Keratinocyte (primary cell): Measurements from ENCODE around the gene TMEM115.

ENCODE experiments used
- EZH2 ChIP-seq: IDR thresholded peaks from one replicate; pipeline ENCODE4 v1.6.1; 2012; ENCODE audit warnings: inconsistent platforms, mild to moderate bottlenecking, low read length, moderate library complexity
- TF ChIP-seq, protein P1 (sequence below), 3 experiments: IDR thresholded peaks in 1 of 3; conservative IDR thresholded peaks in 1 of 3; optimal IDR thresholded peaks in 1 of 3; 2 replicates in 2 of 3; 3 replicates in 1 of 3; pipeline versions ENCODE3 to v1.5.1; 2011; ENCODE audit warnings: low read length in 3 of 3, mild to moderate bottlenecking in 3 of 3, moderate library complexity in 2 of 3, control low read depth in 1 of 3, inconsistent platforms in 1 of 3; ENCODE audit not compliant: insufficient read depth in 2 of 3; ENCODE audit errors: extremely low read depth in 1 of 3

DNA sequence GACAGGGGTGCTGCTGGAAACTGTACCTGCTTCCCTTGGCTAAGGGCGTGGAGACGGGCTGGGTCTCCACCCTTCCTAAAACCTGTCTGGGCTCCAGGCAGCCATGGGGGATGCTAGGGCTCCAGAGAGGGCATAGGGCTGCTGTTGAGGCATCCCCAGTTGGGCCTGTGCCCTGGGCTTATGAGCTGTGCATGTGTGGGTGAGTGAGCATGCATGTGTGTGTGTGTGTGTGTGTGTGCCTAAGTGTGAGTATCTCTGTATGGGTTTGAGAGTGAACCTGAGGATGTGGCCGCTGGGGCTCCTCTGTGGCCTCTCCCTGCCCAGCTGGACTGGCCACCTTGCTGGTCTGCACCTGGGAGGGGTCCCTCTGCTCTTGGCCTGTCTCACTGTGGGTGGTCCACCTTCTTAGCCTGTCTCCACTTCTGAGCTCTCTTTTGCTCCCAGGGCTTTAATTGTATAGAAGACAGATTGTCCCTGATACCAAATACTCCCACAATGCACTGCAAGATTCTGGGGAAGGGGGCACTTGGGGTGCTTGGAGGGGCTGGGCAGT, 11.9 kb upstream of the TMEM115 start:
- TF ChIP-seq, protein P1, sequence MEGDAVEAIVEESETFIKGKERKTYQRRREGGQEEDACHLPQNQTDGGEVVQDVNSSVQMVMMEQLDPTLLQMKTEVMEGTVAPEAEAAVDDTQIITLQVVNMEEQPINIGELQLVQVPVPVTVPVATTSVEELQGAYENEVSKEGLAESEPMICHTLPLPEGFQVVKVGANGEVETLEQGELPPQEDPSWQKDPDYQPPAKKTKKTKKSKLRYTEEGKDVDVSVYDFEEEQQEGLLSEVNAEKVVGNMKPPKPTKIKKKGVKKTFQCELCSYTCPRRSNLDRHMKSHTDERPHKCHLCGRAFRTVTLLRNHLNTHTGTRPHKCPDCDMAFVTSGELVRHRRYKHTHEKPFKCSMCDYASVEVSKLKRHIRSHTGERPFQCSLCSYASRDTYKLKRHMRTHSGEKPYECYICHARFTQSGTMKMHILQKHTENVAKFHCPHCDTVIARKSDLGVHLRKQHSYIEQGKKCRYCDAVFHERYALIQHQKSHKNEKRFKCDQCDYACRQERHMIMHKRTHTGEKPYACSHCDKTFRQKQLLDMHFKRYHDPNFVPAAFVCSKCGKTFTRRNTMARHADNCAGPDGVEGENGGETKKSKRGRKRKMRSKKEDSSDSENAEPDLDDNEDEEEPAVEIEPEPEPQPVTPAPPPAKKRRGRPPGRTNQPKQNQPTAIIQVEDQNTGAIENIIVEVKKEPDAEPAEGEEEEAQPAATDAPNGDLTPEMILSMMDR (optimal IDR thresholded peaks at IDR 0.05 in 1 of 3, IDR thresholded peaks at IDR 0.05 in 1 of 3, conservative IDR thresholded peaks at IDR 0.05 in 1 of 3; ENCODE audit: extremely low read depth in 1 of 3, insufficient read depth in 2 of 3, low read length in 3 of 3) = no peak
- no peak for TF ChIP-seq EZH2
